ENCODE results near the gene HSDL1. TPM values are rescaled to one million over a fixed set of nuclear protein-coding genes. Genes with fewer than 3 reads are reported as not detected.

HSDL1 gene
- total RNA-seq, 1 donor from 2014 or later: 23.3 TPM

DNA sequence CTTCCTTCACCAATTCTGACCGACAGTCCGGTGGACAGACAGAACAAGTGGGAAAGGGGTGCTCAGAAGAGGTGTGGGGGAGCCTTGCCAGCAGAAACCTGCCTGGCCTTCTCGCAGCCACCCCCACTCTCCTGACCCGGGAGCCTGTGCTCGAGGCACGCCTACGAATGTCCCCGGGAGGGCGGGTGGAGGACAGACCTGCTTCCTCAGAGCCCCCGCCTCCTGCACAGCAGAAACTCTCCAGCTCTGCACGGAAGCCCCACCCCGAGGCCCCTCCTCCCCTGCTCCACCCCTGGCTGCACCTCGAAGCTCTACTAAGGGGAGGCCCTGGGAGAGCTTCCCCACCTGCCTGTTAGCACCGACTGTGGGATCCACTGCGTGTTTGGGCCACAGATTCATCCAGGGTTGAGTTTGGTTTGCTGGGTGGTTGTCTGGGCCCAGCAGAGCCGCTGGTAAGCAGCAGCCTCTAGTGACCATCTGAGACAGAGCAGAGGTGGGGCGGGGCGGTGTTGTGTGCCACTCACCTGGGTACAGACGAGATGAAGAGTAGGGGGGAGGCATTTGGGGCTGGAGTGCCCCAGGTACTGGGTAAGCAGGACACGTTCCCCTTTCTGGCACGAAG, 35.7 kb upstream of the HSDL1 start:
- TF ChIP-seq, protein P1, sequence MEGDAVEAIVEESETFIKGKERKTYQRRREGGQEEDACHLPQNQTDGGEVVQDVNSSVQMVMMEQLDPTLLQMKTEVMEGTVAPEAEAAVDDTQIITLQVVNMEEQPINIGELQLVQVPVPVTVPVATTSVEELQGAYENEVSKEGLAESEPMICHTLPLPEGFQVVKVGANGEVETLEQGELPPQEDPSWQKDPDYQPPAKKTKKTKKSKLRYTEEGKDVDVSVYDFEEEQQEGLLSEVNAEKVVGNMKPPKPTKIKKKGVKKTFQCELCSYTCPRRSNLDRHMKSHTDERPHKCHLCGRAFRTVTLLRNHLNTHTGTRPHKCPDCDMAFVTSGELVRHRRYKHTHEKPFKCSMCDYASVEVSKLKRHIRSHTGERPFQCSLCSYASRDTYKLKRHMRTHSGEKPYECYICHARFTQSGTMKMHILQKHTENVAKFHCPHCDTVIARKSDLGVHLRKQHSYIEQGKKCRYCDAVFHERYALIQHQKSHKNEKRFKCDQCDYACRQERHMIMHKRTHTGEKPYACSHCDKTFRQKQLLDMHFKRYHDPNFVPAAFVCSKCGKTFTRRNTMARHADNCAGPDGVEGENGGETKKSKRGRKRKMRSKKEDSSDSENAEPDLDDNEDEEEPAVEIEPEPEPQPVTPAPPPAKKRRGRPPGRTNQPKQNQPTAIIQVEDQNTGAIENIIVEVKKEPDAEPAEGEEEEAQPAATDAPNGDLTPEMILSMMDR (conservative IDR thresholded peaks at IDR 0.05; ENCODE audit: low read depth, low read length): no peak
- H3K4me3 ChIP-seq (ENCODE audit: low read depth, low read length): no peak overlapping the region
- no peak for DNase-seq (ENCODE audit: low read depth)

DNA sequence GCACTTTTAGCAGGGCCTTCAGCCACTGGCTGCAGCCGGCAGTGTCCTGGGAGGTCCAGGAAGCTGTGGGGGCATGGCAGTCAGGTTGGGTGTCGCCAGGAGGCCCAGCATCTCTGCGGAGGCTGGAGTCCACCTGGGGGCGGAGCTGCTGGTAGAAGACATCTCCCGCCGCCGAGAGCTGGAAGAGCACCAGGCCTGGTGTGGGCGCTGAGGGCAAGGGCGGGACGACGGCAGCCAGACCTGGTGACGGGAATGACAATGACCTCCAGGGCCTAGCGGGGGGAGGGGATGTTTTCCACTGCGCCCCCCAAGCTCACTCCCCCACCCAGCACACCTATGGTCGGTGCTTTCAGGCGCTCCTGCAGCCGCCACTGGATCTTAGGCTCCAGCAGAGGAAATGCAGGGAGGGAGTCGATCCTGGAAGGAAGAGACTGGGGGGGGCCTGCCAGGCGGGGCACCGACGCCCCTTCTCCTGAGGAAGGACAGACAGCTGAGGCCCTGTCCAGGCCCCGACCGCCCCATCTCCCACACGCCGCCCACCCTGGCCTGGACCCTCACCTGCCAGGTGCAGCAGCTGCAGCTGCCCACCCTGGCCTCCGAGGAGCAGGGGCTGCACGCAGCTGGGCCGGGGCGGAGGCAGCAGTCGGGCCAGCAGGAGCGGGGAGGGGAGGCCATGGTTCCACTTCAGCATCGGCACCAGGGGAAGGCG, 34.8 kb upstream of the HSDL1 start:
- DNase-seq (ENCODE audit: low read depth): no peak
- TF ChIP-seq, protein P1 (conservative IDR thresholded peaks at IDR 0.05; ENCODE audit: low read depth, low read length): no peak
- H3K4me3 ChIP-seq (ENCODE audit: low read depth, low read length): no peak overlapping the region

DNA sequence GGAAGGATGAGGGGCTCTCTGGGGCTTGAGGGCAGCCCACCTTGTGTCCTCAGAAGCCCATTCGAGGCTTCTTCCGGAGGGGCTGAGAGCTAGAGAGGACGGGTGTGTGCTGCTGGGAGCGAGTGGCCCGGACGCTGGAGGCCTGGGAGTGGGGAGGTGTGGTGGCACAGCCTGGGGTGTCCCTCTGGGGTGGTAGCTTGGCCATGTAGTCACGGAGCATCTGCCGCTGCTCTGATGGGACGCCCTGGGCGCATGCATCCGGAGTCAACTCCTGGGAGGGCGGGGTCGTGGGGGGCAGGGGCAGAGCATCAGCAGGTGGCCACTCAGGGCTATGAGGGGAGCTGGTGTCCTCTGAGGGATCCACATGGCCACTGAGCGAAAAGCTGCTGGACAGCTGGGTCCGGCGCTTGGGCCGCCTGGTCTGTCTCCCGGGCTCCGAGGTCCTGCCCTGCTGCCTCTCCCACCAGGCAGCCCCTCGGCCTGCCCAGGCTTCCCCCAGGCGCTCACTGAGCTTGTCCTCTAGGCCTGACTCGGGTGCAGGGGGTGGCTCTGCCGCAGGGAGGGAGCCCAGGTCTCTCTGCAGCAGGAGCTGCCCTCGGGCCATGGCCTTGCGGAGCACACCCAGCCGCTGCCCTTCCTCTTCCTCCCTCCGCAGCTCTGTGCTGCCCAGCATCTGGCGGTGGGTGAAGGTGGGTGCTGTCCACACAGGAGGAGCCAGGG, 34.1 kb upstream of the HSDL1 start:
- DNase-seq (ENCODE audit: low read depth): no peak
- TF ChIP-seq, protein P1 (conservative IDR thresholded peaks at IDR 0.05; ENCODE audit: low read depth, low read length): no peak
- no peak overlapping the region for H3K4me3 ChIP-seq (ENCODE audit: low read depth, low read length)

DNA sequence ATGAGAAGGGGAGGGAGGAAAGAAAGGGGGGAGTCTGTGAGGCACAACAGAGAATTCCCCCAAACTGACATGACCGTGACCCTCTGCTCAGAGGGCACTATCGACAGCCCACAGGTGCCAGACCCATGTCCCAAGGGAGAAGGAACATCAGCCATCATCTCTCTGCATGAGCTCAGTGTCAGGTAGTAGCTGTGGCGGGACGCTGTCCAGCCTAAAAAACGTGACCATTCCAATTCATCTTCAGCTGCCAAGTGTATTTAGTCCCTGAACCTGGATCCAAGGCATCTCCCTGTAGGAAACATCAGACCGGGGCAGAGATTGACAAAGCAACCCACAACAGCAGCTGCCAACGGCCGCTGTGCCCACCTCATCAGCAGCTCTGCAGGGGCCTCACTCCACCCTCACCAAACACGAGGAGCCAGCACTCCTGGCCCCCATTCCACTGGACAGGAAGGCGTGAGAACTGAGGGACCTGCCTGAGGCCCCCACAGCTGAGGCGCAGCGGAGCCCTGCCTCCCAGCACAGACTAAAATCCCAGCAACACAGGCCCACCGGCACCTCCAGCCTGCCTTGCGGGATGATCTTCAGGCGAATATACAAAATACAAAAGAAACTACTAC, 33.3 kb upstream of the HSDL1 start:
- TF ChIP-seq, protein P1 (conservative IDR thresholded peaks at IDR 0.05; ENCODE audit: low read depth, low read length): no peak
- no peak for DNase-seq (ENCODE audit: low read depth)
- H3K4me3 ChIP-seq (ENCODE audit: low read depth, low read length): no peak overlapping the region

DNA sequence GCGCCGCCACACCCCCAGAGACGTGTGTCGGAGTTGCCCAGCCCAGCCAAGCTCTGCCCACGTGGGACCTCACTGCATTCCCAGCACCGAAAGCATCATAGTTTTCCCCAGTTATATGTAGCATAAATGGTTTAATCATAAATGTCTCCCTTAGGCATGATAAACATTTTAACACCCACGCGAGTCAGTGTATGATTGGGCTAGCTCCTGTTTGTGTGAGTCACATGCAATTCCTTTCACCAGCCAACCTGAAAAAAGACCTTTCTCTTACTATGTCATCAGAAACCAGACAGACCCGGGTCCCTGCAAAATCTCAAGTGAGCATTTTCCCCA, 32.7 kb upstream of the HSDL1 start:
- no peak overlapping the region for H3K4me3 ChIP-seq (ENCODE audit: low read depth, low read length)
- TF ChIP-seq, protein P1 (conservative IDR thresholded peaks at IDR 0.05; ENCODE audit: low read depth, low read length): no peak
- peak; percentile 54 for DNase-seq (ENCODE audit: low read depth)

DNA sequence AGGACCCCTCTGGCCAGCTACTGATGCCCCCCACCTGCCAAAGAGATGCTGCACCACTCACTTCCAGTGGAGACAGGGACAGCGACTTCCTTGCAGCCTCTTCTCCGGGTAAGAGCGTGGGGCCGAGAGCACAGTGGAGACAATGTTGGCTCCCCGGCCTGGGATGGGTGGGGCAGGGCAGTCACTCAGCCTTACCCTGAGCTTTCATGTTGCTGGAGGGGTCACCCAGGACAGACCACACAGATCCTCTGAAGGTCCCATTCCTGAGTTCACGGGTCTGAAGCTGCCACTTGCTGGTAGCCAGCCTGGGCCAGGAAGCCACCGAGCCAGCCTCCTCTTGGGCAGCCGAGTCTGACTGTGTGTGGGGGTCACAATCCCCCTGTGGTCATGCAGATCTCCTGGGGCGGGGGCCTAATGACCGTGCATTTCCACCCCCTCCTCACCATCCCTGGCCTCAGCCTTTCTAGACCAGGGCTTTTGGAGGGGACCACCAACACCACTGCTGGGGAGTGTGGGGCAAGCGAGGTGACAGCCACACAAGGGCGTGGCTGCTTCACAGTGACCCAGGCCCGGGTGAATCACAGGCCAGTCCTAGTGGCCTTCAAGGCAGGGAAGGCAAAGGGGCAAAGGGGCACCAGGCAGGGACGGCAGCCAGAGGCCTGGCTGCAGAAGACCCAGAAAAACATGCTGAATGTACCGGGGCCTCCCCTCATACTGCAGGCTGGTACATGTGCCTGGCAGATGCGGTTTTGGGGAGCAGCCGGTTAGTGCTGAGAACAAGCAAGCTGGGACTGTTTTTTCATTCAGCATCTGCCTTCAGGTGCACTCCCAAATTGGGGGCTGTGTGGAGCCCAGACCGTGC, 31.4 kb upstream of the HSDL1 start:
- no peak for DNase-seq (ENCODE audit: low read depth)
- H3K4me3 ChIP-seq (ENCODE audit: low read depth, low read length): no peak overlapping the region
- TF ChIP-seq, protein P1 (conservative IDR thresholded peaks at IDR 0.05; ENCODE audit: low read depth, low read length): no peak
